DND-41 (cell line): Measurements from ENCODE around the gene FOSB.

ENCODE experiments used
- ATAC-seq: fragments of 200-7000 bp; cut with Tn5 transposase; 3 replicates; pipeline ENCODE4 v1.9.1; 2021; ENCODE audit warnings: low read depth; ENCODE audit not compliant: insufficient read depth
- DNase-seq: peaks from one replicate; pipeline ENCODE4 v3.0.0-alpha.2; 2020
- H2AFZ ChIP-seq: 2 replicates; pipeline ENCODE4 v1.6.0; 2012; ENCODE audit warnings: low read depth, low read length
- H3K27ac ChIP-seq: 2 replicates; pipeline ENCODE4 v1.5.1; 2012; ENCODE audit warnings: low read length, inconsistent platforms
- H3K27me3 ChIP-seq: fragments of 200-600 bp; sonication (generic); 2 replicates; pipeline ENCODE4 v1.6.0; 2012; ENCODE audit warnings: low read length, mild to moderate bottlenecking, inconsistent platforms; ENCODE audit not compliant: insufficient read depth, poor library complexity
- H3K36me3 ChIP-seq: 2 replicates; pipeline ENCODE4 v1.5.1; 2012; ENCODE audit warnings: low read length, inconsistent platforms; ENCODE audit not compliant: insufficient read depth
- H3K4me1 ChIP-seq: 2 replicates; pipeline ENCODE4 v1.5.1; 2012; ENCODE audit warnings: mild to moderate bottlenecking, low read length; ENCODE audit not compliant: insufficient read depth
- H3K4me2 ChIP-seq: 2 replicates; pipeline ENCODE4 v1.6.0; 2012; ENCODE audit warnings: mild to moderate bottlenecking, moderate library complexity, low read length, inconsistent platforms; ENCODE audit not compliant: insufficient read depth
- H3K4me3 ChIP-seq, 2 experiments: fragments of 200-600 bp in 1 of 2; shearing (Covaris generic) in 1 of 2; 2 replicates each; pipeline ENCODE4 v1.5.1; 2012 to 2016; ENCODE audit warnings: inconsistent platforms in 2 of 2, low read length in 2 of 2, mild to moderate bottlenecking in 2 of 2, low read depth in 1 of 2, moderate library complexity in 1 of 2
- H3K79me2 ChIP-seq: 2 replicates; pipeline ENCODE4 v1.6.0; 2012; ENCODE audit warnings: low read length, inconsistent platforms; ENCODE audit not compliant: insufficient read depth
- H3K9ac ChIP-seq: 2 replicates; pipeline ENCODE4 v1.6.0; 2012; ENCODE audit warnings: low read depth, mild to moderate bottlenecking, inconsistent platforms, low read length, moderate library complexity
- H3K9me3 ChIP-seq: 2 replicates; pipeline ENCODE4 v1.5.1; 2012; ENCODE audit warnings: low read length, moderate library complexity, mild to moderate bottlenecking, inconsistent platforms; ENCODE audit not compliant: insufficient read depth, severe bottlenecking
- H4K20me1 ChIP-seq: 2 replicates; pipeline ENCODE4 v1.6.0; 2012; ENCODE audit warnings: low read length; ENCODE audit not compliant: insufficient read depth
- EZH2 ChIP-seq: IDR thresholded peaks from 3 replicates; pipeline ENCODE4 v1.6.1; 2012; ENCODE audit warnings: borderline replicate concordance, low read depth, mild to moderate bottlenecking, moderate library complexity, low read length, inconsistent platforms; ENCODE audit not compliant: severe bottlenecking
- TF ChIP-seq, protein P1 (sequence below): IDR thresholded peaks from 2 replicates; pipeline ENCODE4 v1.5.1; 2012; ENCODE audit warnings: borderline replicate concordance, low read length, moderate library complexity, mild to moderate bottlenecking; ENCODE audit not compliant: poor library complexity, severe bottlenecking; ENCODE audit errors: extremely low read depth

The FOSB gene

DNA sequence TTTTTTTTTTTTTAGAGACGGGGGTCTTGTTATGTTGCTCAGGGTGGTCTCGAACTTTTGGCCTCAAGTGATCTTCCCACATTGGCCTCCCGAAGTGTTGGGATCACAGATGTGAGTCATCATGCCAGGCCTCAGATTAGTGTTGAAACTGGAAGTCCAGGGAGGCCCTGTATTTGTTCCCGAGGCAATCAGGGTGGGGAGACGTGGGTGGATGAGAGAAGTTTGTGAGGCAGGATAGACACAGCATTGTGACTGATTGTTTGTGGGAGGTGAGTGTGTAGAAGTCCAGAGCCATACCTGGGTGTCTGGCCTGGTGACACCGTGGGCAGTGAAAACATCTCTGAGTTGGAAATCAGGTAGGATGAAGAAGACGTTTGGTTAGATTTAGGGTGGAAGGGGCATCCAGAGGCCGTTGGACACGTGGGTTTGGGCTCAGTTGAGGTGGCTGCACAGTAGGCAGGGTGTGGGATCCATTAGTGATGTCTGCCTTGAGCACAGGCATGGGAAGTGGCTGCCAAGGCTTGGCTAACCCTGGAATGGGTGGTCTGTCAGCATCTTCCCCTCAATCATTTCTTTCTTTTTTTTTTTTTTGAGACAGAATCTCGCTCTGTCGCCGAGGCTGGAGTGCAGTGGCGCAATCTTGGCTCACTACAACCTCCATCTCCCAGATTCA, 16.6 kb downstream of the FOSB start:
- ATAC-seq (no peak), DNase-seq (no peak)

DNA sequence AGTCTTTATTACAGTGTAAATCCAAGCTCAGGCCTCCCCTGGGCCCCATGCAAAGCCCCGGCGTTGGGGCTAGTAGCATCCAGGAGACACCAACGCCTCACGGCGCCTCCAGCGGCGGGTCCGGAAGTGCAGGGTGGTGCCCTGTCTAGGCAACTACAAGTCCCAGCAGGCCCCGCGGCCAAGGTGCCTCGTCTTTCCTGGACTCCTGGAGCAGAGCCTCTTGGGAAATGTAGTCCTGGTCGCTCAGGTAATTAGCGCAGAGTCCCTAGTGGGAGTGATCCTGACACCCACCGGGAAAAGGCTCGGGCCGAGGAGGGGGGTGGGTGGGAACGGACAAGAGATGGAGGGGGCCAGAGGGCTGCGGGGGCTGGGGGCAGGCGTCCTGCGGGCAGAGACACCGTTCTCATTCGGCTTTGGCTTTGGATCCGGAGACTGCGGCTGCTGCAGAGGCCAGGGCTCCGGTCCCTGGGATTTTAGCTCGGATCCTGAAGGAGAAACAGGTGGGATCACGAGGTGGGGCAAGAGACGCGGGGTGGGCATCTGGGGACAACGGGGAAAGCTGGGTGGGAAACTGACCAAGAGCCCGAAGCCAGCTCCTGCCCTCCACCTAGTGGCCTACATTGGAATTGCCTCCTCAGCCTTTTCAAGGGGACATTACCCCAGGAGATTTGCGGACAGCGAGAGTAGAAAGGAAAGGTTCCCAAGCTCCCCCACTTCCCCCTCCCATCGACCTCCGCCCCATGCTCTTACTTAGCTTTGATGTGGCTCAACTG, 17.7 kb downstream of the FOSB start:
- DNase-seq (peak; percentile 96), ATAC-seq (peak; percentile 98)
- no peaks in the 10 kb centered on the region for H3K27me3 ChIP-seq
- TF ChIP-seq EZH2: no peak
- TF ChIP-seq, protein P1, sequence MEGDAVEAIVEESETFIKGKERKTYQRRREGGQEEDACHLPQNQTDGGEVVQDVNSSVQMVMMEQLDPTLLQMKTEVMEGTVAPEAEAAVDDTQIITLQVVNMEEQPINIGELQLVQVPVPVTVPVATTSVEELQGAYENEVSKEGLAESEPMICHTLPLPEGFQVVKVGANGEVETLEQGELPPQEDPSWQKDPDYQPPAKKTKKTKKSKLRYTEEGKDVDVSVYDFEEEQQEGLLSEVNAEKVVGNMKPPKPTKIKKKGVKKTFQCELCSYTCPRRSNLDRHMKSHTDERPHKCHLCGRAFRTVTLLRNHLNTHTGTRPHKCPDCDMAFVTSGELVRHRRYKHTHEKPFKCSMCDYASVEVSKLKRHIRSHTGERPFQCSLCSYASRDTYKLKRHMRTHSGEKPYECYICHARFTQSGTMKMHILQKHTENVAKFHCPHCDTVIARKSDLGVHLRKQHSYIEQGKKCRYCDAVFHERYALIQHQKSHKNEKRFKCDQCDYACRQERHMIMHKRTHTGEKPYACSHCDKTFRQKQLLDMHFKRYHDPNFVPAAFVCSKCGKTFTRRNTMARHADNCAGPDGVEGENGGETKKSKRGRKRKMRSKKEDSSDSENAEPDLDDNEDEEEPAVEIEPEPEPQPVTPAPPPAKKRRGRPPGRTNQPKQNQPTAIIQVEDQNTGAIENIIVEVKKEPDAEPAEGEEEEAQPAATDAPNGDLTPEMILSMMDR: peak; percentile 88
- no peaks in the 10 kb centered on the region for H3K79me2 ChIP-seq
- peak overlapping the region; percentile 80 for H3K4me2 ChIP-seq
- no peaks in the 10 kb centered on the region for H3K36me3 ChIP-seq
- peak overlapping the region; percentile 57; the same call in 1 of the 2 replicates for H3K27ac ChIP-seq
- H3K9ac ChIP-seq: peak overlapping the region; percentile 53
- H3K4me3 ChIP-seq: peak overlapping the region; percentile 28 to 65; a peak in 3 of 4 replicates
- peaks cover 14% of the 10 kb centered on the region for H3K4me1 ChIP-seq
- H3K9me3 ChIP-seq: no peaks in the 10 kb centered on the region
- H4K20me1 ChIP-seq: no peaks in the 10 kb centered on the region
- peak overlapping the region; percentile 93 for H2AFZ ChIP-seq

More for the DNA sequence above, 16.6 kb downstream of the FOSB start:
- TF ChIP-seq, protein P1: no peak
- no peak for TF ChIP-seq EZH2
- Histone ChIP-seq H4K20me1 (no peaks in the 10 kb centered on the region), H3K4me2 (no peak overlapping the region), H3K4me1 (peaks cover 16% of the 10 kb centered on the region), H3K9ac (no peak overlapping the region), H3K36me3 (no peaks in the 10 kb centered on the region), H3K9me3 (no peaks in the 10 kb centered on the region), H3K27ac (no peak overlapping the region), H3K4me3 (no peak overlapping the region), H2AFZ (no peak overlapping the region), H3K27me3 (no peaks in the 10 kb centered on the region), H3K79me2 (no peaks in the 10 kb centered on the region)

DNA sequence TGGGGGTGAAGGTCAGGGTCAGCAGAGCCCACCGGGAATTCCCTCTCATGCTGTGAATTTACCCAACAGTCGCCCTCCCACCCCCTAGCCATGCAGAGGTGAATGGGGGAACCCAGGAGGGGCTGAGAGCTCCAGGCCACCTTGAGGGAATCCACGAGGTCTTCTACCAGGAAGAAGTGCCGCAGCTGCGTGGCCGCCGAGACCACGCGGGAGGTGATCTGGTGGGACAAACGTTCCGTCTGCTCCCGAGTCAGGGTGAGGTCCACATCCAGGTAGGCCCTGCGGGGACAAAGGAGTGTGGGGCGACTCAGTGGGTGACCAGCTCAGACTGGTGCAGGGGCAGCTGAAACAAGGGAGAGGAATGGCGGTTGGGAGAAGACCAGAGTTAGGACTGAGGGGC, 20.9 kb downstream of the FOSB start:
- Histone ChIP-seq H3K4me1 (peaks cover 14% of the 10 kb centered on the region), H3K9me3 (no peaks in the 10 kb centered on the region), H3K36me3 (no peaks in the 10 kb centered on the region), H3K4me3 (no peak overlapping the region), H3K4me2 (no peak overlapping the region), H3K9ac (no peak overlapping the region), H2AFZ (no peak overlapping the region), H3K27ac (no peak overlapping the region), H3K27me3 (no peaks in the 10 kb centered on the region), H3K79me2 (no peaks in the 10 kb centered on the region), H4K20me1 (no peaks in the 10 kb centered on the region)
- ATAC-seq (no peak), DNase-seq (no peak)
- TF ChIP-seq, protein P1: no peak
- no peak for TF ChIP-seq EZH2
